Measurements from ENCODE around the gene JAGN1.

Gene JAGN1

GRCh38 chr3:9898467-9899241, 8.2 kb downstream of the JAGN1 start:
- DNase-seq (ENCODE audit: low spot score), result no peak

- no peak for DNase-seq (ENCODE audit: low spot score)
These were observed 8.9 kb downstream of the JAGN1 start for GRCh38 chr3:9899289-9899791.

- peak; percentile 61 for DNase-seq (ENCODE audit: low spot score)
These were observed 10.6 kb downstream of the JAGN1 start for GRCh38 chr3:9900965-9901415.

- no peak for DNase-seq (ENCODE audit: low spot score)
These were observed 11.6 kb downstream of the JAGN1 start for GRCh38 chr3:9901967-9902366.

GRCh38 chr3:9902372-9903237, 12.2 kb downstream of the JAGN1 start, which contains the start of gene IL17RE:
Gene IL17RE, plus strand, starts transcription at chr3:9902848. Its CDS starts 85 bp downstream, at chr3:9902933.
- DNase-seq (ENCODE audit: low spot score), result no peak

- DNase-seq (ENCODE audit: low spot score), result no peak
These were observed 12.8 kb downstream of the JAGN1 start for GRCh38 chr3:9903238-9903624.

GRCh38 chr3:9903904-9904303, 13.5 kb downstream of the JAGN1 start:
- no peak for DNase-seq (ENCODE audit: low spot score)

- DNase-seq (ENCODE audit: low spot score), result no peak
These were observed 16.1 kb downstream of the JAGN1 start for GRCh38 chr3:9906480-9906879.

- DNase-seq (ENCODE audit: low spot score), result no peak
These were observed 17.9 kb downstream of the JAGN1 start for GRCh38 chr3:9908286-9908685.

- DNase-seq (ENCODE audit: low spot score), result no peak
These were observed 19.0 kb downstream of the JAGN1 start for GRCh38 chr3:9909221-9910013.

GRCh38 chr3:9911863-9912262, 21.5 kb downstream of the JAGN1 start:
- DNase-seq (ENCODE audit: low spot score), result no peak

GRCh38 chr3:9912294-9912935, 22.0 kb downstream of the JAGN1 start:
- DNase-seq (ENCODE audit: low spot score), result no peak

GRCh38 chr3:9913601-9914000, 23.2 kb downstream of the JAGN1 start:
- no peak for DNase-seq (ENCODE audit: low spot score)

GRCh38 chr3:9914011-9914410, 23.6 kb downstream of the JAGN1 start:
- DNase-seq (ENCODE audit: low spot score), result no peak

- DNase-seq (ENCODE audit: low spot score), result no peak
These were observed 24.3 kb downstream of the JAGN1 start for GRCh38 chr3:9914559-9915253.

GRCh38 chr3:9915254-9916141, 25.1 kb downstream of the JAGN1 start:
- DNase-seq (ENCODE audit: low spot score), result peak; percentile 43

GRCh38 chr3:9916346-9916733, 25.9 kb downstream of the JAGN1 start:
- no peak for DNase-seq (ENCODE audit: low spot score)

GRCh38 chr3:9916734-9917680, 26.6 kb downstream of the JAGN1 start, which contains the start of gene IL17RC:
Gene IL17RC, plus strand, starts transcription at chr3:9917098. Its CDS starts 218 bp downstream, at chr3:9917316.
- peak; percentile 91 for DNase-seq (ENCODE audit: low spot score)

- DNase-seq (ENCODE audit: low spot score), result no peak
These were observed 27.4 kb downstream of the JAGN1 start for GRCh38 chr3:9917820-9918219.
